ENCODE results near the gene CPT1B.

The CPT1B gene

GRCh38 chr22:50568626-50569025 lies 9.6 kb downstream of the CPT1B start:
- DNase-seq, result no peak

GRCh38 chr22:50567721-50568252 lies 10.4 kb downstream of the CPT1B start:
- DNase-seq, result no peak

GRCh38 chr22:50564289-50564688 lies 13.9 kb downstream of the CPT1B start:
- DNase-seq, result no peak

- DNase-seq, result no peak
Measured at GRCh38 chr22:50563413-50564160, 14.6 kb downstream of the CPT1B start.

GRCh38 chr22:50562523-50563412 lies 15.5 kb downstream of the CPT1B start, which contains the start of gene SYCE3:
Gene SYCE3, minus strand, starts transcription at chr22:50562919. Its CDS starts 6,514 bp downstream, at chr22:50556405.
- peak; percentile 99 for DNase-seq

GRCh38 chr22:50561401-50562358 lies 16.5 kb downstream of the CPT1B start:
- DNase-seq, result no peak

GRCh38 chr22:50560034-50560433 lies 18.2 kb downstream of the CPT1B start:
- no peak for DNase-seq

GRCh38 chr22:50556703-50557102 lies 21.5 kb downstream of the CPT1B start:
- no peak for DNase-seq

- no peak for DNase-seq
Measured at GRCh38 chr22:50553310-50553709, 24.9 kb downstream of the CPT1B start.

- DNase-seq, result no peak
Measured at GRCh38 chr22:50551160-50551752, 27.0 kb downstream of the CPT1B start.

- no peak for DNase-seq
Measured at GRCh38 chr22:50550395-50550794, 27.8 kb downstream of the CPT1B start.

GRCh38 chr22:50548921-50549790 lies 29.1 kb downstream of the CPT1B start:
- no peak for DNase-seq

- peak; percentile 83 for DNase-seq
Measured at GRCh38 chr22:50548040-50548920, 29.9 kb downstream of the CPT1B start.

- no peak for DNase-seq
Measured at GRCh38 chr22:50547263-50547985, 30.8 kb downstream of the CPT1B start.

GRCh38 chr22:50546326-50547262 lies 31.6 kb downstream of the CPT1B start:
- no peak for DNase-seq

- peak; percentile 75 for DNase-seq
Measured at GRCh38 chr22:50545522-50546325, 32.5 kb downstream of the CPT1B start, which contains the start of gene KLHDC7B. Gene KLHDC7B, plus strand, starts transcription at chr22:50545899. Its CDS starts 345 bp downstream, at chr22:50546244.

- DNase-seq, result peak; percentile 72
Measured at GRCh38 chr22:50544746-50545253, 33.4 kb downstream of the CPT1B start.
